M059J (cell line): ENCODE results near the gene FAM131A. TPM values are rescaled to one million over a fixed set of nuclear protein-coding genes. Genes with fewer than 3 reads are reported as not detected.

Experiments
- DNase-seq: peaks from one replicate; pipeline ENCODE4 v3.0.0-alpha.2; 2012; ENCODE audit warnings: low read depth
- total RNA-seq: library from RNA; depleted of rRNA; stranded (reverse); fragments of >200 nt; shearing (Covaris generic); gene quantifications from 2 replicates; pipeline ENCODE4 v1.2.3, GENCODE V29; 2014; rRNA removed

The FAM131A gene
- 14.1 and 24.6 TPM in 2 replicates for total RNA-seq

GRCh38 chr3:184337399-184337714 lies at the start of gene FAM131A:
TSS of gene FAM131A (plus strand) at chr3:184337600. CDS start at chr3:184337631, 31 bp downstream.
- DNase-seq, result no peak

GRCh38 chr3:184289426-184289938 lies 47.9 kb upstream of the FAM131A start:
- DNase-seq, result peak; percentile 64

- DNase-seq, result no peak
These were observed 47.1 kb upstream of the FAM131A start for GRCh38 chr3:184290331-184290730.

GRCh38 chr3:184291044-184291737 lies 46.2 kb upstream of the FAM131A start:
- DNase-seq, result no peak

- DNase-seq, result no peak
These were observed 45.5 kb upstream of the FAM131A start for GRCh38 chr3:184291738-184292445.

- DNase-seq, result no peak
These were observed 41.6 kb upstream of the FAM131A start for GRCh38 chr3:184295771-184296170.

GRCh38 chr3:184296616-184297015 lies 40.8 kb upstream of the FAM131A start:
- DNase-seq, result no peak

GRCh38 chr3:184298759-184299487 lies 38.5 kb upstream of the FAM131A start, which contains the start of gene PSMD2:
TSS of gene PSMD2 (plus strand) at chr3:184299241. CDS start at chr3:184299267, 26 bp downstream.
- DNase-seq, result peak; percentile 96

GRCh38 chr3:184299488-184300377 lies 37.7 kb upstream of the FAM131A start:
- peak; percentile 70 for DNase-seq

- DNase-seq, result peak; percentile 82
These were observed 37.1 kb upstream of the FAM131A start for GRCh38 chr3:184300378-184300720.

- peak; percentile 33 for DNase-seq
These were observed 31.8 kb upstream of the FAM131A start for GRCh38 chr3:184305577-184305976.

GRCh38 chr3:184306341-184306972 lies 30.9 kb upstream of the FAM131A start:
- no peak for DNase-seq

- DNase-seq, result no peak
These were observed 29.5 kb upstream of the FAM131A start for GRCh38 chr3:184307915-184308314.

- no peak for DNase-seq
These were observed 28.7 kb upstream of the FAM131A start for GRCh38 chr3:184308744-184309143.

- no peak for DNase-seq
These were observed 25.8 kb upstream of the FAM131A start for GRCh38 chr3:184311633-184312032.

- DNase-seq, result peak; percentile 91
These were observed 23.1 kb upstream of the FAM131A start, which contains the start of gene EIF4G1 for GRCh38 chr3:184314363-184314699. TSS of gene EIF4G1 (plus strand) at chr3:184314606. CDS start at chr3:184315797, 1,191 bp downstream.

- peak; percentile 72 for DNase-seq
These were observed 22.5 kb upstream of the FAM131A start for GRCh38 chr3:184314700-184315542.

- DNase-seq, result no peak
These were observed 21.9 kb upstream of the FAM131A start for GRCh38 chr3:184315543-184315867.

GRCh38 chr3:184315871-184316661 lies 21.3 kb upstream of the FAM131A start:
- DNase-seq, result peak; percentile 31
